GM23248 (cell line): Measurements from ENCODE around the gene IFT52.

ENCODE experiments used
- EZH2 ChIP-seq: fragments of 200-600 bp; sonication (generic); IDR thresholded peaks from 2 replicates; pipeline ENCODE4 v1.6.1; 2018; ENCODE audit warnings: antibody characterized with exemption, mild to moderate bottlenecking; ENCODE audit not compliant: insufficient read depth, poor library complexity, severe bottlenecking
- EZH2phosphoT487 ChIP-seq: fragments of 200-600 bp; sonication (generic); IDR thresholded peaks from 2 replicates; pipeline ENCODE4 v1.6.1; 2018; ENCODE audit warnings: antibody characterized with exemption, moderate library complexity, mild to moderate bottlenecking, low read depth; ENCODE audit not compliant: insufficient read depth

- TF ChIP-seq EZH2 (no peak), EZH2phosphoT487 (no peak)
These were observed 36.4 kb upstream of the IFT52 start for GRCh38 chr20:43554369-43554768.
